Measurements from ENCODE around the gene BMP2. TPM values are rescaled to one million over a fixed set of nuclear protein-coding genes. Genes with fewer than 3 reads are reported as not detected.

The BMP2 gene
- total RNA-seq, 1 experiment from 2014 or later: 6.6 TPM

- Histone ChIP-seq H2BK120ac (ENCODE audit: low read depth, low read length, poor library complexity, severe bottlenecking) (no peak overlapping the region), H2BK20ac (ENCODE audit: low read depth, low read length, poor library complexity, severe bottlenecking) (no peak overlapping the region), H3K4ac (ENCODE audit: low read depth, low read length) (no peak overlapping the region), H3K56ac (ENCODE audit: insufficient read length, low read depth, low read length) (no peak overlapping the region), H3K4me1 (ENCODE audit: insufficient read depth, low read length) (peaks cover 12% of the 10 kb centered on the region; the same call in 1 of the 2 replicates), H2AK5ac (ENCODE audit: insufficient read length, low read length) (no peak overlapping the region), H2AFZ (ENCODE audit: low read length) (no peak overlapping the region), H4K8ac (replicated peaks; ENCODE audit: insufficient read length, low read depth, low read length) (no peak overlapping the region), H2BK12ac (ENCODE audit: insufficient read length, low read depth, low read length) (no peak overlapping the region), H3K23me2 (ENCODE audit: insufficient read length, low read depth, low read length, poor library complexity, severe bottlenecking) (peaks cover 13% of the 10 kb centered on the region), H3K79me2 (ENCODE audit: insufficient read depth, low read length) (no peaks in the 10 kb centered on the region), H2BK5ac (ENCODE audit: insufficient read length, low read length) (no peak overlapping the region), H4K5ac (ENCODE audit: insufficient read length, low read depth, low read length) (no peak overlapping the region), H3K27me3 (ENCODE audit: insufficient read depth, low read length) (peaks cover 9% of the 10 kb centered on the region; the same call in 1 of the 2 replicates), H3K14ac (ENCODE audit: insufficient read depth, low read length) (no peak overlapping the region), H3K9ac (ENCODE audit: extremely low read depth, insufficient read length, low read length) (no peak overlapping the region), H3K9me3 (ENCODE audit: control insufficient read depth, low read depth, low read length) (no peaks in the 10 kb centered on the region), H3T11ph (ENCODE audit: low read length) (no peak overlapping the region), H4K91ac (ENCODE audit: insufficient read length, low read depth, low read length) (no peak overlapping the region), H3K18ac (ENCODE audit: insufficient read length, low read depth, low read length) (no peak overlapping the region), H3K4me2 (ENCODE audit: insufficient read depth, insufficient read length, low read length) (peak overlapping the region; percentile 35), H3K79me1 (ENCODE audit: insufficient read depth, low read depth, low read length, poor library complexity, severe bottlenecking) (no peaks in the 10 kb centered on the region), H3K27ac (ENCODE audit: insufficient read length, low read depth, low read length) (no peak overlapping the region), H4K20me1 (ENCODE audit: control insufficient read depth, insufficient read depth, insufficient read length) (no peaks in the 10 kb centered on the region), H3K23ac (ENCODE audit: insufficient read length, low read depth, low read length) (no peak overlapping the region), H2BK15ac (ENCODE audit: low read depth, low read length) (no peak overlapping the region)
- H3K36me3 Mint-ChIP-seq (ENCODE audit: insufficient read depth in 1 of 3, low read depth in 3 of 3): peaks cover 0 to 21% (median 4%) of the 10 kb centered on the region in 3 experiments; a peak in 3 of 7 replicates
- DNase-seq: no peak
- H3K27ac Mint-ChIP-seq: peak overlapping the region in 2 of 3 experiments; percentile 77 to 95; a peak in 4 of 7 replicates
- peaks cover 24% of the 10 kb centered on the region for H3K27me3 Mint-ChIP-seq (ENCODE audit: low read depth)
- peak overlapping the region; percentile 15 to 25; a peak in 3 of 5 replicates for H3K4me3 Mint-ChIP-seq
- TF ChIP-seq CTCF (conservative IDR thresholded peaks at IDR 0.05): no peak
- no CpG with 5 or more reads among the region's 2 CpGs for WGBS (ENCODE audit: extremely low coverage, insufficient read length, low lambda C conversion rate)
- peaks cover 50 to 59% of the 10 kb centered on the region in 2 experiments for H3K4me1 Mint-ChIP-seq
- peaks cover 3 to 17% of the 10 kb centered on the region in 2 experiments; a peak in 4 of 5 replicates for H3K9me3 Mint-ChIP-seq
These were observed 2.9 kb upstream of the BMP2 start for GRCh38 chr20:6764619-6765018.
